Skeletal muscle tissue (tissue), 4 donors: Measurements from ENCODE around the gene COPZ1. TPM values are rescaled to one million over a fixed set of nuclear protein-coding genes. Genes with fewer than 3 reads are reported as not detected.

Source experiments
- H3K27ac ChIP-seq: one replicate; pipeline ENCODE4 v1.7.0; 2013; ENCODE audit warnings: mild to moderate bottlenecking, low read depth, low read length, inconsistent platforms
- H3K27me3 ChIP-seq, 3 donors: one replicate each; pipeline ENCODE4 v1.7.0; 2013; ENCODE audit warnings: low read length in 3 of 3; ENCODE audit not compliant: control insufficient read depth in 3 of 3, insufficient read depth in 3 of 3
- H3K36me3 ChIP-seq, 3 donors: one replicate each; pipeline ENCODE4 v1.7.0; 2013; ENCODE audit warnings: low read length in 3 of 3; ENCODE audit not compliant: control insufficient read depth in 3 of 3, insufficient read depth in 3 of 3
- H3K4me1 ChIP-seq, 3 donors: one replicate each; pipeline ENCODE4 v1.7.0; 2013; ENCODE audit warnings: low read length in 3 of 3, mild to moderate bottlenecking in 3 of 3; ENCODE audit not compliant: control insufficient read depth in 3 of 3, insufficient read depth in 3 of 3
- H3K4me3 ChIP-seq, 3 donors: one replicate each; pipeline ENCODE4 v1.7.0; 2013; ENCODE audit warnings: low read length in 3 of 3
- H3K9ac ChIP-seq, 3 donors: one replicate each; pipeline ENCODE4 v1.7.0; 2013; ENCODE audit warnings: low read length in 3 of 3, mild to moderate bottlenecking in 3 of 3, moderate library complexity in 2 of 3, low read depth in 1 of 3
- H3K9me3 ChIP-seq, 3 donors: one replicate each; pipeline ENCODE4 v1.7.0; 2013; ENCODE audit warnings: low read length in 3 of 3; ENCODE audit not compliant: control insufficient read depth in 3 of 3
- total RNA-seq: library from RNA; depleted of rRNA; stranded (reverse); fragments of >200 nt; gene quantifications from one replicate; pipeline ENCODE4 v1.2.3, GENCODE V29; 2014
- donor health status: Osteomylitis.

Gene COPZ1
- total RNA-seq, 1 donor from 2014 or later = 62.6 TPM

DNA sequence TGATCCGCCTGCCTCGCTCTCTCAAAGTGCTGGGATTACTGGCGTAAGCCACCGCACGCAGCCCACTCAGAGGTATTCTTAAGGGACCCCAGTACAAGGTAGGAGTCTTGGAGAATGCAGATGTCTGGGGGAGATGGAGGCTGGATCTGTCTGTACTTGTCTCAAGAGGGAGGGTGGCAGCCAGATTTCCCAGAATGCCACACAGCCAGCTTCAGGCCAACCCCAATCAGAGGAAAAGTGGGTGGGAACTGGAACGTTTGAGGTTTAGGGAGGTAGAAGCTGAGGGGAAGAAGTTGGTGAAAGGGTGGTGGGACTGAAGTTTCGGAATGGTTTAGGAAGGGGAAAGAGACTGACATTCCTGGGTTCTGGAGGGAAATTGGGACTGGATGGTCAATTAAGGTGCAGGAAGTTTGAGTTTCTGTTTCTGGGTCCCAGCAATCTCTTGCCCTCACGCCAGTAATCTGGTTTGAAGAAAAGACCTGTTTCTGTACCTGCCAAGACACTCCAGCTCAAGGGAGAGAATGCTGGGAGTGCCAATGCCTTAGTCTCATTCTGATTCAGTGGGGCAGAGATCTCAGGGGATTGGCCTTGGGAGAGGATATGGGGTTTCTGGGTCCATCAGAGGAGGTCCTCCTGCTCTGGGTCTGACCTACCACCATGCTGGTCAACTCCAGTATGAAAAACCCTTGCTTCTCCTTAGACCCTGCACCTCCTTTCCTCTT, 67.7 kb downstream of the COPZ1 start:
- Histone ChIP-seq H3K4me1 (peaks cover 4 to 22% (median 10%) of the 10 kb centered on the region in 3 donors), H3K27me3 (no peaks in the 10 kb centered on the region), H3K36me3 (peaks cover 14 to 26% (median 21%) of the 10 kb centered on the region in 3 donors), H3K9ac (no peak overlapping the region), H3K9me3 (no peaks in the 10 kb centered on the region), H3K4me3 (no peak overlapping the region), H3K27ac (no peak overlapping the region)

DNA sequence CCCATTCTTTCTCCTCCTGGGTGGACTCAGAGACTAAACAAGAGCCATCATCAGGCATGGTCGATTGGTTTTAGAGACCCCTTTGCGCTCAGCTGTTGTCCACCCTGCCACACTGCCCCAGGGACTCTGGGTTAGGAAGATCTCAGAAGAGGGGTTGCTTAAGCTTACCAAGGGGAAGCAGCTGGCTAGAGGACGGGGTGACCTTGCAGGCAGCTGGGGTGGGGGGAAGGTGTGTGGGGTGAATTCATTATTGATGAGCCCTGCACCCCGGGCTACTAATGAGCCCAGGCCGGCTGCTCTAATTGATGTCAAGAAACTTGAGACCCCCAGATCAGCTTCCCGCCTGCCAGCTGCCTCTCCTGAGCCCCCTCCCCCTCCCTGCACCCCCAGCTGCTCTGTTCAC, 68.3 kb downstream of the COPZ1 start:
- H3K4me1 ChIP-seq = peaks cover 4 to 16% (median 7%) of the 10 kb centered on the region in 3 donors
- H3K36me3 ChIP-seq = peaks cover 20 to 31% (median 26%) of the 10 kb centered on the region in 3 donors
- no peaks in the 10 kb centered on the region for H3K9me3 ChIP-seq
- H3K4me3 ChIP-seq = no peak overlapping the region
- H3K27ac ChIP-seq = no peak overlapping the region
- H3K9ac ChIP-seq = no peak overlapping the region
- no peaks in the 10 kb centered on the region for H3K27me3 ChIP-seq

DNA sequence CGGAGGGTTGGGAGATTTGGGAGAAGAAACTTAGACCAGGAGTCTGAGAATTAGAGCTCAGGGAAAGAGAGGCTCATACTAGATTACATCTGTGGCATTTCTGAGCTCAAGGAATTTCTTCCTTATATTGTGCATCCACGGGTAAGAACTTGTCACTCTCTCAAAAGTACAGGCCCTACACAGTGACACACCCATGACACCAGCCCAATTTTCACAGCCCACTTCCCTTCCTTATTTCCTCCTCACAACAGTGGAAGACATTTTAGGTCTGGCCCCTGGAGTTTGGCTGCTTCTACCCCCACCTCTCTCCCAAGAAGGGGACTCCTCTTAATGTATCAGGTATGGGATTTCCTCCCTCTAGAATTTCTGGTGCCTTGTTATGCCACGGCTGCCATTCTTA, 68.8 kb downstream of the COPZ1 start:
- H3K9me3 ChIP-seq = no peaks in the 10 kb centered on the region
- H3K4me1 ChIP-seq = peaks cover 4 to 14% (median 7%) of the 10 kb centered on the region in 3 donors
- peaks cover 24 to 35% (median 30%) of the 10 kb centered on the region in 3 donors for H3K36me3 ChIP-seq
- H3K9ac ChIP-seq = no peak overlapping the region
- H3K4me3 ChIP-seq = no peak overlapping the region
- H3K27ac ChIP-seq = no peak overlapping the region
- no peaks in the 10 kb centered on the region for H3K27me3 ChIP-seq

DNA sequence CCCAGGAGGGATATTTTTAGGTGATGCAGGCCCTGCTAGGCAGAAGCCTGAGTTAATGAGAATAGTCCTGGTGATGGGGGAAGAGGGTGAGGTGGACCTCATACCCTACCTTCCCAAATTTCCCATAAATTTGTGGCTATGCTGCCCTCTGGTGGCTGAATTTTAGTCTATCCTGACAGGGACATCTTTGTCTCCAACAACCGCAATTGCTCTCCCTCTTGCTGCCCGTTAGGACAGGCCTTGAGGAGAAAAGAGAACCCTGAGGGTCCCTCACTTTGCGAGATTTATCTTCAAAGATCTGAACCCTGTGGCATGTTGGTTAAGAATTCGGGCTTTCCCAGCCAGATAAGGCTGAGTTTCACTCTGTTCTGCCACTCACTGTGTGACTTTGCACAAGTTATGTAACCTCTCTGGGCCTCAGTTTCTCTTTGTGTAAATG, 69.4 kb downstream of the COPZ1 start:
- Histone ChIP-seq H3K9me3 (no peaks in the 10 kb centered on the region), H3K36me3 (peaks cover 24 to 37% (median 30%) of the 10 kb centered on the region in 3 donors), H3K27ac (no peak overlapping the region), H3K4me1 (peaks cover 1 to 13% (median 7%) of the 10 kb centered on the region in 3 donors), H3K4me3 (no peak overlapping the region), H3K9ac (no peak overlapping the region), H3K27me3 (no peaks in the 10 kb centered on the region)

DNA sequence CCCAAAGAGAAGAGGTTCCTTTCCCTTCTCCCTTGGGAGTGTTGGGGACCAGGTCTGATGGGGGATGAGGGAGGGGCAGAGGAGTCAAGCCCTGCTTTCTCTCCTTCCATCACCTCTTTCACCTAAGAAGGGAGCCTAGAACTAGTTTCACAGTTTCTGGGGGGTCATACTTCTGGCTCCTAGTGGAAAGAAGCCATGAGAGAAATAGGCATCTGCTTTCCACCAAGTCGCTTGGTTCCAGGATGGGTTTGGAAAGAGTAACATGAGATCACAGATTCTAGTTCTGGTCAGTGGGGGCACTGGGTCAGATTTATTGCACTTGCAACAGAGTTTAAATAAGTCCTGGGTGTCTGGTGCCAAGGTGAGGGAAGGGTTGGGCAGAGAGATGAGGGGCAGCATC, 70.1 kb downstream of the COPZ1 start:
- Histone ChIP-seq H3K9ac (no peak overlapping the region), H3K36me3 (peaks cover 27 to 43% (median 35%) of the 10 kb centered on the region in 3 donors), H3K4me3 (no peak overlapping the region), H3K27me3 (no peaks in the 10 kb centered on the region), H3K9me3 (no peaks in the 10 kb centered on the region), H3K27ac (no peak overlapping the region), H3K4me1 (peaks cover 0 to 10% (median 3%) of the 10 kb centered on the region in 3 donors)

DNA sequence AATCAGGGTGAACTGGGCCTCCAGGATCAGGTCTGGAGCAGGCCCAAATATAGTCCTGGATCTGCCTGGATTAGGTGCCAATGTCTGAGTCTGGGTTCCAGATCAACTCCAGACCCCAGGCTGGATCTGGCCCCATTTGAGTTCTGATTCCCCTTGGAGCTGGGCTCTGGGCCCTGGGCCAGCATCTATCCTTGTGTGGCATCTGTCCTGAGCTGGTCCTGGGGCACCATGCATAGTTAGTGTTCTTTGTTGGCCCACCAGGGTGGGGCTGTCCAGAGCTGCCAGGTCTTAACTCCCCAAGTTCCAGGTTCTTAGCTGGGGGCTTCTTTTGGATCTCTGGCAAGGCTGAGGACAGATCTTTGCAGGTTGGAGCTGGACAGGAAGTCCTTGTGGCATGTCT, 70.6 kb downstream of the COPZ1 start:
- no peak overlapping the region for H3K9ac ChIP-seq
- no peaks in the 10 kb centered on the region for H3K9me3 ChIP-seq
- no peak overlapping the region for H3K4me3 ChIP-seq
- H3K36me3 ChIP-seq = peaks cover 32 to 48% (median 38%) of the 10 kb centered on the region in 3 donors
- no peaks in the 10 kb centered on the region for H3K27me3 ChIP-seq
- H3K4me1 ChIP-seq = peaks cover 0 to 10% (median 0%) of the 10 kb centered on the region in 3 donors
- H3K27ac ChIP-seq = no peak overlapping the region

DNA sequence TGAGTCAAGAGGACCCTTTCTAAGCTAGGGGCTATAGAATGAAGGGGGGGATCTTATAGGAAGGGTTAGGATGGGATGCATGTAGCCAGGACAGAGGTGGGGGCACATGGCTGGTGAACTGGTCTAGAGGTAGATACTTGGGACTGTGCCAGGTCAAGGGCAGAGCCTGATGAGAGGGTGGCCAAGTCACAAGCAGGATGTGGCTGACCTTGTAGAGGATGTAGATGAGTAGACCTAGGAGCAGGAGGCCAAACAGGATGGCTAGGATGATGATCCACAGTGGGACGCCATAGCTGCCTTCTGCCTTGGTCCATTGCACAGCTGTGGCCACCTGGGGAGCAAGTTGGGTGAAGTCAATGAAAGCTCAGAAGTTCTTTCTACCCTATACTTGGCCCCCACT, 72.2 kb downstream of the COPZ1 start:
- no peak overlapping the region for H3K27ac ChIP-seq
- no peak overlapping the region for H3K4me3 ChIP-seq
- H3K36me3 ChIP-seq = peaks cover 48 to 64% (median 53%) of the 10 kb centered on the region in 3 donors
- peaks cover 0 to 8% (median 0%) of the 10 kb centered on the region in 3 donors for H3K4me1 ChIP-seq
- no peaks in the 10 kb centered on the region for H3K27me3 ChIP-seq
- no peak overlapping the region for H3K9ac ChIP-seq
- no peaks in the 10 kb centered on the region for H3K9me3 ChIP-seq

DNA sequence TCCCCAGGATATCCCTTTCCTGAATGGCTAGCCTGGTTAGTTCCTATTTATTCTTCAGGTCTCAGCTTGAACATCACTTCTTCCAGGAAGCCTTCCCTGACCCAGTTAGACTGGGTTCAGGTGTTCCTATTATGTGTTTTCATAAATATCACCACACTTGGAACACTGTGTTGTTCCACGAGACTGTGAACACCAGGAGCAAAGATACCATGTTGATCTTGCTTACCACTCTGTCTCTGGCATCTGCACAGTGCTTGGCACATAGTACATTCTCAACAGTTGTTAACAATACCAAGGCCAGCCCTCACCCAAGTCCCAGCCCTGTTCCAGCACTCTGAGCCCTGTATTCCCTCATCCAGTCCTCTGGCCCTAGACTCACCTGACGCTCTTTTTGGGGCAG, 73.3 kb downstream of the COPZ1 start:
- Histone ChIP-seq H3K4me1 (peaks cover 0 to 8% (median 0%) of the 10 kb centered on the region in 3 donors), H3K36me3 (peaks cover 54 to 68% (median 59%) of the 10 kb centered on the region in 3 donors), H3K27me3 (no peaks in the 10 kb centered on the region), H3K27ac (no peak overlapping the region), H3K9me3 (no peaks in the 10 kb centered on the region), H3K9ac (no peak overlapping the region), H3K4me3 (no peak overlapping the region)

DNA sequence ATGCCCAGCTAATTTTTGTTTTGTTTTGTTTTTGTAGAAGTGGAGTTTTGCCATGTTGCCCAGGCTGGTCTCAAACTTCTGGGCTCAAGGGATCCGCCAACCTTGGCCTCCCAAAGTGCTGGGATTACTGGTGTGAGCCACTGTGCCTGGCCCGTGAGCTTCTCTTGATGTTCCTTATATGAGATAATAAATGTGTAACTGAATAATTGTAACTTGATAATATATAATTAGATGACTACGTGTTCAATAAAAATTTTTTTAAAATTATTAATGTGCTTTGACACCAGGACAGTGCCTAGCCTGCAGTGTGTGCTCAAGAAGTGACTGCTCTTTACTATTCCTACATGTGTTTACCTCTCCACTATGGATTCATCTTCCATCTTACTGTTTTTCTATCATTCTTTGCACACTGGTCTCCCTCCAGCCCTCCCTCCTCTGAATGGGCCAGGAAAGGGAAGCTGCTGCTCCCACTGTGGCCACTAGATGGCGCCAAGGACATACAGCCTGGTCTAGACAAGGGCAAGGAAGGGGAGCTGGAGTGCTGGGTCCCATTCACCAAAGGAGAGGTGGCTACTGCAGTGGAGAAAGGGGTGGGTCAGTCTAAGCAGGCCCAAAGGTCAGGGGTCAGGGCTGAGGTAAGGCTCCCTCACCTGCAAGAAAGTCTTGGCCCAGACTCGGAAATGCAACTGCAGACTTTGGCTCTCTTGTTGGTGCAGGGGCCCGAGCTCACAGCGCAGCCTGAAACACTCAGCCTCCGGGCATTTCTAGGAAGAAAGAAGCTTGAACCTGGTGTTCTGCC, 74.3 kb downstream of the COPZ1 start:
- Histone ChIP-seq H3K27me3 (no peaks in the 10 kb centered on the region), H3K4me3 (no peak overlapping the region), H3K27ac (no peak overlapping the region), H3K9ac (no peak overlapping the region), H3K4me1 (peaks cover 0 to 4% (median 0%) of the 10 kb centered on the region in 3 donors), H3K36me3 (peaks cover 63 to 78% (median 64%) of the 10 kb centered on the region in 3 donors), H3K9me3 (no peaks in the 10 kb centered on the region)

DNA sequence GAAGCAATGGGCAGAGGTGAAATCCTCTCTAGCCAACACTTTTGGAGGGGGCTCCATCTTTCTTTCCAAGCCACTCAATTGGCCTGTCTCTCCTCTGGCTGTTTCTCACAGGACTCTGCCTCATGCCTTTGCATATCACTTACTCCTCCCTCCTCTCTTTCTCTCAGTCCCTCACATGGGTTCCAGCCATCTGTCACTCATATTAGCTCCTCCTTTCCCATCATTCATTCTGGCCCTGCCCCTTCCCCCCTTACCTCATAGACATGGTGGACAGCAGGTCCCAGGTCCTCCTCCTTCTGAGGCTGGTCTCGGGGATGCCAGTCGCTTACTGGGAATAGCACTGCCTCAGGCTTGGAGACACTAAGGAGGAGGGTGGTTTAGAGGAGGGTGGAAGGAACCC, 76.2 kb downstream of the COPZ1 start:
- no peaks in the 10 kb centered on the region for H3K27me3 ChIP-seq
- peaks cover 0 to 3% (median 0%) of the 10 kb centered on the region in 3 donors for H3K4me1 ChIP-seq
- H3K4me3 ChIP-seq = no peak overlapping the region
- no peak overlapping the region for H3K27ac ChIP-seq
- H3K36me3 ChIP-seq = peaks cover 62 to 84% (median 69%) of the 10 kb centered on the region in 3 donors
- no peak overlapping the region for H3K9ac ChIP-seq
- no peaks in the 10 kb centered on the region for H3K9me3 ChIP-seq
